ENCODE results near the gene CCDC146.
"Not testable (repeated sequence)": the region's sequence is repeated elsewhere in the genome, so short reads cannot be mapped to it uniquely, and the experiment has no call there.

CCDC146 gene

GRCh38 chr7:77217474-77218185 is 95.2 kb downstream of the CCDC146 start:
- TF ChIP-seq CTCF (IDR thresholded peaks at IDR 0.05; ENCODE audit: low read depth, low read length) (no peak), MYC (IDR thresholded peaks at IDR 0.05; ENCODE audit: low read depth, low read length) (no peak), POLR2A (IDR thresholded peaks at IDR 0.05; ENCODE audit: extremely low read depth, insufficient read length) (no peak), MAX (IDR thresholded peaks at IDR 0.05; ENCODE audit: low read depth, low read length) (no peak)
- DNase-seq (ENCODE audit: low read depth) = no peak
- H3K4me3 ChIP-seq (ENCODE audit: low read depth, low read length) = no peak overlapping the region

GRCh38 chr7:77219701-77220331 is 97.4 kb downstream of the CCDC146 start:
- H3K4me3 ChIP-seq (ENCODE audit: low read depth, low read length); DNase-seq (ENCODE audit: low read depth): not testable (repeated sequence)

- DNase-seq (ENCODE audit: low read depth) = no peak
- no peak for TF ChIP-seq MYC (IDR thresholded peaks at IDR 0.05; ENCODE audit: low read depth, low read length)
- no peak for TF ChIP-seq CTCF (IDR thresholded peaks at IDR 0.05; ENCODE audit: low read depth, low read length)
- TF ChIP-seq MAX (IDR thresholded peaks at IDR 0.05; ENCODE audit: low read depth, low read length) = no peak
- no peak for TF ChIP-seq POLR2A (IDR thresholded peaks at IDR 0.05; ENCODE audit: extremely low read depth, insufficient read length)
- no peak overlapping the region for H3K4me3 ChIP-seq (ENCODE audit: low read depth, low read length)
These were observed 99.7 kb downstream of the CCDC146 start for GRCh38 chr7:77222065-77222464.

- no peak for DNase-seq (ENCODE audit: low read depth)
- no peak overlapping the region for H3K4me3 ChIP-seq (ENCODE audit: low read depth, low read length)
- no peak for TF ChIP-seq MAX (IDR thresholded peaks at IDR 0.05; ENCODE audit: low read depth, low read length)
- TF ChIP-seq POLR2A (IDR thresholded peaks at IDR 0.05; ENCODE audit: extremely low read depth, insufficient read length) = no peak
- TF ChIP-seq MYC (IDR thresholded peaks at IDR 0.05; ENCODE audit: low read depth, low read length) = no peak
- TF ChIP-seq CTCF (IDR thresholded peaks at IDR 0.05; ENCODE audit: low read depth, low read length) = no peak
These were observed 100.4 kb downstream of the CCDC146 start for GRCh38 chr7:77222819-77223218.

- no peak overlapping the region for H3K4me3 ChIP-seq (ENCODE audit: low read depth, low read length)
- peak; percentile 25 for DNase-seq (ENCODE audit: low read depth)
- TF ChIP-seq CTCF (IDR thresholded peaks at IDR 0.05; ENCODE audit: low read depth, low read length) (no peak), MYC (IDR thresholded peaks at IDR 0.05; ENCODE audit: low read depth, low read length) (no peak)
These were observed 100.8 kb downstream of the CCDC146 start for GRCh38 chr7:77223261-77223660.

GRCh38 chr7:77226357-77226839 is 104.0 kb downstream of the CCDC146 start:
- no peak for DNase-seq (ENCODE audit: low read depth)
- TF ChIP-seq MYC (IDR thresholded peaks at IDR 0.05; ENCODE audit: low read depth, low read length) = no peak
- no peak for TF ChIP-seq CTCF (IDR thresholded peaks at IDR 0.05; ENCODE audit: low read depth, low read length)
- no peak for TF ChIP-seq MAX (IDR thresholded peaks at IDR 0.05; ENCODE audit: low read depth, low read length)
- TF ChIP-seq POLR2A (IDR thresholded peaks at IDR 0.05; ENCODE audit: extremely low read depth, insufficient read length) = no peak
- H3K4me3 ChIP-seq (ENCODE audit: low read depth, low read length) = no peak overlapping the region

- not testable (repeated sequence) for H3K4me3 ChIP-seq (ENCODE audit: low read depth, low read length); DNase-seq (ENCODE audit: low read depth)
These were observed 106.4 kb downstream of the CCDC146 start for GRCh38 chr7:77228795-77229194.
